ENCODE results near the gene PCNT.

DNA sequence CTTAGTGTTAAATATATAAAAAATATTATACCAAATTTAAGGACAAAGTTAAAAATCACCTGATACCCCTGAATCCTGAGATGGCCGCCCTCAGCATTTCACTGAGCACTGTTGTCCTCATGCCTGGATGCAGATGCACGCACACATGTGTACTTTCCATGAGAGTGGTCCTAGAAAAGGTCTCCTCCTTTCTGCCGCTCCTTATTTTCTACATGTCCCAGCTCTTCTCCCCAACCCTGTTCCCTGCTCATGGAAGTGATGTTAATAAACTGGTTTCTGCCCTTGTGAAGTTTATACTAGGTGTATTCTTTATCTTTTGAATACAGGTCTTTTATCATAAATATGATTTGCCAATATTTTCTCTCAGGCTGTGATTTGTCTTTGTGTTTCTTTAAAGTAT is 167.6 kb downstream of the PCNT start:
- TF ChIP-seq, protein P1, sequence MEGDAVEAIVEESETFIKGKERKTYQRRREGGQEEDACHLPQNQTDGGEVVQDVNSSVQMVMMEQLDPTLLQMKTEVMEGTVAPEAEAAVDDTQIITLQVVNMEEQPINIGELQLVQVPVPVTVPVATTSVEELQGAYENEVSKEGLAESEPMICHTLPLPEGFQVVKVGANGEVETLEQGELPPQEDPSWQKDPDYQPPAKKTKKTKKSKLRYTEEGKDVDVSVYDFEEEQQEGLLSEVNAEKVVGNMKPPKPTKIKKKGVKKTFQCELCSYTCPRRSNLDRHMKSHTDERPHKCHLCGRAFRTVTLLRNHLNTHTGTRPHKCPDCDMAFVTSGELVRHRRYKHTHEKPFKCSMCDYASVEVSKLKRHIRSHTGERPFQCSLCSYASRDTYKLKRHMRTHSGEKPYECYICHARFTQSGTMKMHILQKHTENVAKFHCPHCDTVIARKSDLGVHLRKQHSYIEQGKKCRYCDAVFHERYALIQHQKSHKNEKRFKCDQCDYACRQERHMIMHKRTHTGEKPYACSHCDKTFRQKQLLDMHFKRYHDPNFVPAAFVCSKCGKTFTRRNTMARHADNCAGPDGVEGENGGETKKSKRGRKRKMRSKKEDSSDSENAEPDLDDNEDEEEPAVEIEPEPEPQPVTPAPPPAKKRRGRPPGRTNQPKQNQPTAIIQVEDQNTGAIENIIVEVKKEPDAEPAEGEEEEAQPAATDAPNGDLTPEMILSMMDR (conservative IDR thresholded peaks at IDR 0.05 in 1 of 2, IDR thresholded peaks at IDR 0.05 in 1 of 2; ENCODE audit: extremely low read depth in 1 of 2, insufficient read depth in 1 of 2, low read depth in 1 of 2, low read length in 2 of 2) = no peak
- TF ChIP-seq EZH2 (IDR thresholded peaks at IDR 0.05; ENCODE audit: borderline replicate concordance, low read length) = no peak

Measured in mammary epithelial cell (primary cell).